Stimulated activated CD8-positive, alpha-beta memory T cell treated with anti-CD3 and anti-CD28 coated beads, Interleukin-4, amount 100 ng/mL, for 48 hours (primary cell): ENCODE measurements around the gene RSRP1.
"Not testable (repeated sequence)": the region's sequence is repeated elsewhere in the genome, so short reads cannot be mapped to it uniquely, and the experiment has no call there.

Experiments
- DNase-seq: peaks from one replicate; pipeline ENCODE4 v3.0.0-alpha.2; 2020

Gene RSRP1

GRCh38 chr1:25247024-25247828, at the start of gene RSRP1:
RSRP1 (minus strand) TSS chr1:25247454; CDS start chr1:25246963, 491 bp downstream.
- DNase-seq, result peak; percentile 100

- not testable (repeated sequence) for DNase-seq
Observed at GRCh38 chr1:25296501-25296900, 49.2 kb upstream of the RSRP1 start.

GRCh38 chr1:25294889-25295826, 47.9 kb upstream of the RSRP1 start:
- not testable (repeated sequence) for DNase-seq

- DNase-seq, result not testable (repeated sequence)
Observed at GRCh38 chr1:25293426-25293825, 46.2 kb upstream of the RSRP1 start.

- DNase-seq, result not testable (repeated sequence)
Observed at GRCh38 chr1:25290043-25290442, 42.8 kb upstream of the RSRP1 start.

GRCh38 chr1:25288573-25289101, 41.4 kb upstream of the RSRP1 start:
- DNase-seq, result not testable (repeated sequence)

- DNase-seq, result not testable (repeated sequence)
Observed at GRCh38 chr1:25287164-25287563, 39.9 kb upstream of the RSRP1 start.

- DNase-seq, result not testable (repeated sequence)
Observed at GRCh38 chr1:25285862-25286261, 38.6 kb upstream of the RSRP1 start.

- not testable (repeated sequence) for DNase-seq
Observed at GRCh38 chr1:25279693-25280111, 32.4 kb upstream of the RSRP1 start.

- not testable (repeated sequence) for DNase-seq
Observed at GRCh38 chr1:25278790-25279189, 31.5 kb upstream of the RSRP1 start.

GRCh38 chr1:25278358-25278757, 31.1 kb upstream of the RSRP1 start:
- DNase-seq, result not testable (repeated sequence)

GRCh38 chr1:25277295-25277694, 30.0 kb upstream of the RSRP1 start:
- DNase-seq, result not testable (repeated sequence)

GRCh38 chr1:25275648-25276047, 28.4 kb upstream of the RSRP1 start:
- not testable (repeated sequence) for DNase-seq

GRCh38 chr1:25272238-25272637, 25.0 kb upstream of the RSRP1 start, which contains the start of gene RHD:
RHD (plus strand) TSS chr1:25272509; CDS start chr1:25272548, 39 bp downstream.
- not testable (repeated sequence) for DNase-seq

- DNase-seq, result not testable (repeated sequence)
Observed at GRCh38 chr1:25268143-25268760, 21.0 kb upstream of the RSRP1 start.

GRCh38 chr1:25267288-25268142, 20.3 kb upstream of the RSRP1 start:
- peak; percentile 95 for DNase-seq

GRCh38 chr1:25266554-25267287, 19.5 kb upstream of the RSRP1 start:
- DNase-seq, result peak; percentile 36

GRCh38 chr1:25260336-25260735, 13.1 kb upstream of the RSRP1 start:
- DNase-seq, result not testable (repeated sequence)

- not testable (repeated sequence) for DNase-seq
Observed at GRCh38 chr1:25259813-25260212, 12.6 kb upstream of the RSRP1 start.

GRCh38 chr1:25257196-25257595, 9.9 kb upstream of the RSRP1 start:
- no peak for DNase-seq

- DNase-seq, result no peak
Observed at GRCh38 chr1:25256578-25256965, 9.3 kb upstream of the RSRP1 start.
